GM12878 (cell line): ENCODE results near the gene DISC1. TPM values are rescaled to one million over a fixed set of nuclear protein-coding genes. Genes with fewer than 3 reads are reported as not detected.

Experiments
- ATAC-seq: fragments of 200-7000 bp; cut with Tn5 transposase; 3 replicates; pipeline ENCODE4 v1.9.1; 2020; ENCODE audit warnings: mild to moderate bottlenecking, moderate library complexity
- BruUV-seq: library from RNA; stranded (reverse); fragments of 400-500 nt; replicated peaks from 2 replicates; lab custom pipeline; 2021; lab: Mats Ljungman, UMichigan
- CTCF ChIA-PET: fragments of 300-600 bp; sonication (Branson Sonifier 250); formaldehyde crosslinking; extraction: SDS; loops from one replicate; lab custom pipeline; 2021; ENCODE audit warnings: inconsistent platforms; lab: Yijun Ruan, JAX
- POLR2A ChIA-PET: fragments of 350-600 bp; formaldehyde crosslinking; extraction: SDS; loops from one replicate; lab custom pipeline; 2021; ENCODE audit warnings: inconsistent platforms; lab: Charles Lee
- RAD21 ChIA-PET: fragments of 300-600 bp; sonication (Branson Sonifier 250); formaldehyde crosslinking; loops from one replicate; lab custom pipeline; 2023; ENCODE audit warnings: antibody characterized with exemption; ENCODE audit not compliant: unreplicated experiment; lab: Charles Lee
- SMC1A ChIA-PET: fragments of 300-600 bp; sonication (Branson Sonifier 250); formaldehyde crosslinking; loops from one replicate; lab custom pipeline; 2023; ENCODE audit not compliant: unreplicated experiment, uncharacterized antibody; lab: Charles Lee
- DNase-seq: peaks from one replicate; pipeline ENCODE4 v3.0.0-alpha.2; 2011; ENCODE audit warnings: low read depth, low spot score
- FAIRE-seq: peaks from 3 replicates; lab custom pipeline; 2011; peaks lifted over from hg19 to GRCh38; lab: Jason Lieb, UNC
- H2AFZ ChIP-seq: 2 replicates; pipeline ENCODE4 v1.6.0; 2011; ENCODE audit warnings: low read depth, low read length, control low read depth; ENCODE audit not compliant: control insufficient read depth
- H3K27ac ChIP-seq: 2 replicates; pipeline ENCODE4 v1.5.1; 2011; ENCODE audit warnings: control low read depth; ENCODE audit not compliant: control insufficient read depth, insufficient read depth
- H3K27me3 ChIP-seq, 2 experiments: replicated peaks in 1 of 2; 2 replicates each; pipeline versions ENCODE4 v1.6.0 to v1.6.1; 2011; ENCODE audit warnings: low read length in 1 of 2; ENCODE audit not compliant: control insufficient read depth in 2 of 2, insufficient read depth in 2 of 2
- H3K36me3 ChIP-seq, 2 experiments: 2 replicates each; pipeline ENCODE4 v1.5.1; 2011; ENCODE audit warnings: low read length in 1 of 2; ENCODE audit not compliant: control insufficient read depth in 2 of 2, insufficient read depth in 2 of 2
- H3K4me1 ChIP-seq: 2 replicates; pipeline ENCODE4 v1.6.1; 2011; ENCODE audit warnings: mild to moderate bottlenecking, low read length, moderate library complexity, mixed read lengths; ENCODE audit not compliant: control insufficient read depth, insufficient read depth
- H3K4me2 ChIP-seq: 2 replicates; pipeline ENCODE4 v1.6.0; 2011; ENCODE audit warnings: control low read depth; ENCODE audit not compliant: control insufficient read depth, insufficient read depth
- H3K4me3 ChIP-seq: fragments of 200-600 bp; sonication (generic); 2 replicates; pipeline ENCODE4 v1.5.1; 2016
- H3K79me2 ChIP-seq: 2 replicates; pipeline ENCODE4 v1.6.0; 2011; ENCODE audit warnings: low read length; ENCODE audit not compliant: control insufficient read depth, insufficient read depth
- H3K9ac ChIP-seq: 2 replicates; pipeline ENCODE4 v1.8.0; 2011; ENCODE audit warnings: low read length, control low read depth, mixed read lengths; ENCODE audit not compliant: control insufficient read depth, insufficient read depth
- H3K9me3 ChIP-seq: replicated peaks from 3 replicates; pipeline ENCODE4 v1.5.1; 2011; ENCODE audit warnings: mild to moderate bottlenecking, low read length; ENCODE audit not compliant: control insufficient read depth, insufficient read depth
- H4K20me1 ChIP-seq: 2 replicates; pipeline ENCODE4 v1.6.0; 2011; ENCODE audit not compliant: control insufficient read depth, insufficient read depth
- FOS ChIP-seq: IDR thresholded peaks from 3 replicates; pipeline ENCODE4 v1.6.1; 2011; ENCODE audit warnings: borderline replicate concordance; ENCODE audit not compliant: insufficient read length; ENCODE audit errors: extremely low read depth
- MLLT1 ChIP-seq: fragments of 450-650 bp; IDR thresholded peaks from 2 replicates; pipeline ENCODE4 v1.6.1; 2016; ENCODE audit warnings: mild to moderate bottlenecking
- NFYB ChIP-seq: IDR thresholded peaks from 2 replicates; pipeline ENCODE4 v1.6.1; 2011; ENCODE audit warnings: low read depth, mild to moderate bottlenecking, low read length, improper control_type of control experiment, moderate library complexity; ENCODE audit not compliant: insufficient read depth
- NKRF ChIP-seq: fragments of 450-650 bp; conservative IDR thresholded peaks from 2 replicates; pipeline ENCODE4 v1.6.1; 2017; ENCODE audit warnings: mild to moderate bottlenecking, moderate library complexity
- NRF1 ChIP-seq: conservative IDR thresholded peaks from 2 replicates; pipeline ENCODE4 v1.6.1; 2011; ENCODE audit warnings: mild to moderate bottlenecking, low read depth, low read length, improper control_type of control experiment
- SPI1 ChIP-seq: IDR thresholded peaks from 2 replicates; pipeline ENCODE4 v1.6.1; 2011; ENCODE audit warnings: low read depth, mild to moderate bottlenecking, low read length, moderate library complexity, borderline replicate concordance; ENCODE audit not compliant: insufficient read depth
- ZNF592 ChIP-seq: fragments of 450-650 bp; IDR thresholded peaks from 2 replicates; pipeline ENCODE4 v1.6.1; 2017; ENCODE audit warnings: mild to moderate bottlenecking, moderate library complexity
- ZNF622 ChIP-seq: fragments of 450-650 bp; IDR thresholded peaks from 2 replicates; pipeline ENCODE4 v1.6.1; 2017; ENCODE audit warnings: mild to moderate bottlenecking, inconsistent platforms
- WGBS: methylation state at CpG from one replicate; pipeline ENCODE4 v1.1.6; 2016; ENCODE audit warnings: low lambda C conversion rate; ENCODE audit not compliant: insufficient replicate concordance, insufficient coverage; ENCODE audit errors: missing lambda C conversion rate; 5-methylcytosine and 5-hydroxymethylcytosine counted together
- in situ Hi-C: fragments of 300-500 bp; cut with MboI; formaldehyde crosslinking; loops from 9 replicates; pipeline ENCODE4 v1.14.3; 2018; ENCODE audit warnings: mixed read lengths
- intact Hi-C: fragments of 100-400 bp; cut with micrococcal nuclease; formaldehyde crosslinking; loops from one replicate; pipeline ENCODE4 v1.14.2; 2022; ENCODE audit not compliant: unreplicated experiment
- polyA plus RNA-seq, 11 experiments: library from polyadenylated mRNA; depleted of rRNA in 4 of 11; unstranded in 6 of 11; stranded (reverse) in 5 of 11; fragments of >200 nt; fragmentation: Nextera tagmentation in 4 of 11; fragmentation: Illumina TruSeq in 1 of 11; extraction: Ambion mirVana in 4 of 11; extraction: Trizol in 1 of 11; gene quantifications; 1 replicate in 1 of 11; 2 replicates in 10 of 11; pipeline versions ENCODE4 v1.2.1 to v1.2.3, GENCODE V29; 2011 to 2016; ENCODE audit warnings: inconsistent platforms in 2 of 11, missing spikeins in 2 of 11, low read depth in 1 of 11
- total RNA-seq, 4 experiments: library from RNA; depleted of rRNA in 3 of 4; stranded (reverse); fragments of >200 nt in 3 of 4; fragmentation: Illumina TruSeq in 1 of 4; extraction: Trizol in 1 of 4; gene quantifications; 2 replicates each; pipeline versions ENCODE4 v1.2.1 to v1.2.3, GENCODE V29; 2013 to 2021

DISC1 gene
- total and polyA plus RNA-seq, 10 of the 15 experiments (the other 5 are each of a cell fraction or from before 2014, with no cell fraction given): 0.05 to 0.72 (median 0.19) TPM; not detected in 1

GRCh38 chr1:231878737-231879136 is 252.1 kb downstream of the DISC1 start:
- in situ Hi-C loops: loop anchor here (10.0 kb wide), 1 partner anchor 1356 kb away; no protein-coding TSS in a partner anchor
- Histone ChIP-seq H4K20me1 (no peaks in the 10 kb centered on the region), H3K4me2 (no peak overlapping the region), H3K79me2 (no peaks in the 10 kb centered on the region), H3K9ac (no peak overlapping the region), H3K4me1 (no peaks in the 10 kb centered on the region), H2AFZ (no peak overlapping the region), H3K27ac (no peak overlapping the region), H3K9me3 (no peaks in the 10 kb centered on the region), H3K27me3 (peaks cover 0 to 4% of the 10 kb centered on the region in 2 experiments; a peak in 1 of 4 replicates)
- ChIA-PET SMC1A (no interaction called here), CTCF (no interaction called here), POLR2A (no interaction called here), RAD21 (no interaction called here)
- FAIRE-seq (no peak), DNase-seq (no peak), ATAC-seq (no peak)
- WGBS: 14% methylated on average over 1 of the region's 1 CpG
- no peak for TF ChIP-seq NKRF
- TF ChIP-seq NRF1: no peak
- TF ChIP-seq NFYB: no peak
- TF ChIP-seq ZNF622: no peak
- TF ChIP-seq, all 136 proteins: peak for 0
- Histone ChIP-seq H3K36me3 (no peaks in the 10 kb centered on the region), H3K4me3 (no peak overlapping the region)
- no TSS peak for BruUV-seq
- intact Hi-C loops: no loop called here

- CTCF ChIA-PET: no interaction called here
- no peak for DNase-seq
- TF ChIP-seq SPI1 (no peak), MLLT1 (no peak), ZNF592 (no peak), FOS (no peak)
Observed at GRCh38 chr1:231879296-231879695, 252.7 kb downstream of the DISC1 start.

More at GRCh38 chr1:231879296-231879695, 252.7 kb downstream of the DISC1 start:
- WGBS: 7% methylated on average over 1 of the region's 1 CpG
- in situ Hi-C loops: loop anchor here (10.0 kb wide), 1 partner anchor 1356 kb away; no protein-coding TSS in a partner anchor
- H3K36me3 ChIP-seq: no peaks in the 10 kb centered on the region
- H3K79me2 ChIP-seq: no peaks in the 10 kb centered on the region
- H2AFZ ChIP-seq: no peak overlapping the region
- H3K27me3 ChIP-seq: peaks cover 0 to 4% of the 10 kb centered on the region in 2 experiments; a peak in 1 of 4 replicates
- POLR2A ChIA-PET: no interaction called here
- no TSS peak for BruUV-seq
- ATAC-seq (no peak), FAIRE-seq (no peak)
- H3K9ac ChIP-seq: no peak overlapping the region
- H3K9me3 ChIP-seq: no peaks in the 10 kb centered on the region
- no peak overlapping the region for H3K4me2 ChIP-seq
- no peaks in the 10 kb centered on the region for H4K20me1 ChIP-seq
- RAD21 ChIA-PET: no interaction called here
- intact Hi-C loops: no loop called here
- no peak overlapping the region for H3K27ac ChIP-seq
- no peak overlapping the region for H3K4me3 ChIP-seq
- SMC1A ChIA-PET: no interaction called here
- no peaks in the 10 kb centered on the region for H3K4me1 ChIP-seq
